K562 (cell line): Measurements from ENCODE around the gene NFYC. TPM values are rescaled to one million over a fixed set of nuclear protein-coding genes. Genes with fewer than 3 reads are reported as not detected.

Experiments
- BRD4 ChIP-seq: fragments of 200-600 bp; sonication (generic); IDR thresholded peaks from 2 replicates; pipeline ENCODE4 v1.6.1; 2017; ENCODE audit warnings: inconsistent platforms
- BRD9 ChIP-seq: fragments of 450-650 bp; IDR thresholded peaks from 2 replicates; pipeline ENCODE4 v1.6.1; 2018; ENCODE audit warnings: low read depth; ENCODE audit not compliant: partially characterized antibody
- CC2D1A ChIP-seq: fragments of 450-650 bp; IDR thresholded peaks from 2 replicates; pipeline ENCODE4 v1.6.1; 2017; ENCODE audit warnings: mild to moderate bottlenecking
- CEBPB ChIP-seq: fragments of 450-650 bp; IDR thresholded peaks from 2 replicates; pipeline ENCODE4 v1.6.1; 2016; ENCODE audit warnings: missing genetic modification characterization, missing compliant biosample characterization
- FIP1L1 ChIP-seq: fragments of 200-400 bp; formaldehyde crosslinking; IDR thresholded peaks from 2 replicates; pipeline ENCODE4 v1.6.1; 2018; ENCODE audit warnings: mild to moderate bottlenecking, low read depth, low read length; ENCODE audit not compliant: poor library complexity, severe bottlenecking
- FOSL1 ChIP-seq: fragments of 200-800 bp; sonication (Bioruptor generic); conservative IDR thresholded peaks from 2 replicates; pipeline ENCODE4 v1.6.1; 2016; ENCODE audit warnings: missing genetic modification characterization, missing compliant biosample characterization
- GATA2 ChIP-seq: sonication (generic); formaldehyde crosslinking; IDR thresholded peaks from 2 replicates; pipeline ENCODE4 v1.4.0; 2020; ENCODE audit warnings: mild to moderate bottlenecking, missing genetic modification reagents
- HNRNPUL1 ChIP-seq: fragments of 200-400 bp; formaldehyde crosslinking; IDR thresholded peaks from 2 replicates; pipeline ENCODE4 v1.6.1; 2017; ENCODE audit warnings: low read length
- IFI16 ChIP-seq: fragments of 250-450 bp; sonication (Bioruptor Pico); IDR thresholded peaks from 2 replicates; pipeline ENCODE4 v2.1.2; 2022; ENCODE audit warnings: mild to moderate bottlenecking, inconsistent platforms
- MAFF ChIP-seq: IDR thresholded peaks from 2 replicates; pipeline ENCODE4 v1.6.1; 2012; ENCODE audit warnings: low read length, improper control_type of control experiment
- MBD2 ChIP-seq: sonication (generic); IDR thresholded peaks from 2 replicates; pipeline ENCODE4 v1.6.1; 2016; ENCODE audit warnings: low read depth, borderline replicate concordance
- MEIS2 ChIP-seq: fragments of 450-650 bp; IDR thresholded peaks from 2 replicates; pipeline ENCODE4 v1.6.1; 2014; ENCODE audit warnings: mild to moderate bottlenecking; ENCODE audit not compliant: partially characterized antibody
- MYC ChIP-seq, 2 experiments: fragments of 250-450 bp in 1 of 2; sonication (Bioruptor Pico) in 1 of 2; IDR thresholded peaks; 2 replicates each; pipeline versions ENCODE4 v1.5.1 to v1.6.1; 2012 to 2021; ENCODE audit warnings: low read depth in 2 of 2, borderline replicate concordance in 1 of 2, improper control_type of control experiment in 1 of 2, low read length in 1 of 2, mild to moderate bottlenecking in 1 of 2, moderate library complexity in 1 of 2
- NCOA4 ChIP-seq: fragments of 450-650 bp; IDR thresholded peaks from 2 replicates; pipeline ENCODE4 v1.6.1; 2018; ENCODE audit warnings: mild to moderate bottlenecking; ENCODE audit not compliant: partially characterized antibody
- NFATC3 ChIP-seq: fragments of 450-650 bp; IDR thresholded peaks from 2 replicates; pipeline ENCODE4 v1.6.1; 2017; ENCODE audit warnings: mild to moderate bottlenecking
- NR1H2 ChIP-seq: sonication (generic); formaldehyde crosslinking; IDR thresholded peaks from 2 replicates; pipeline ENCODE4 v1.4.0; 2020; ENCODE audit warnings: mild to moderate bottlenecking, missing genetic modification reagents
- NR2C1 ChIP-seq, 2 experiments: fragments of 450-650 bp; IDR thresholded peaks; 2 replicates each; pipeline ENCODE4 v1.6.1; 2017; ENCODE audit warnings: mild to moderate bottlenecking in 2 of 2, antibody characterized with exemption in 1 of 2, inconsistent platforms in 1 of 2, missing compliant biosample characterization in 1 of 2, missing genetic modification characterization in 1 of 2
- PYGO2 ChIP-seq: fragments of 450-650 bp; IDR thresholded peaks from 2 replicates; pipeline ENCODE4 v1.6.1; 2016; ENCODE audit warnings: mild to moderate bottlenecking, missing genetic modification characterization, moderate library complexity, missing compliant biosample characterization
- SMARCC2 ChIP-seq: fragments of 450-650 bp; IDR thresholded peaks from 2 replicates; pipeline ENCODE4 v1.6.1; 2017; ENCODE audit warnings: antibody characterized with exemption, moderate library complexity, mild to moderate bottlenecking, low read depth
- TARDBP ChIP-seq: fragments of 450-650 bp; IDR thresholded peaks from 2 replicates; pipeline ENCODE4 v1.6.1; 2016
- WHSC1 ChIP-seq: IDR thresholded peaks from one replicate; pipeline ENCODE4 v1.6.1; 2012; ENCODE audit warnings: low read length, control low read depth, inconsistent platforms
- ZKSCAN1 ChIP-seq: fragments of 150-350 bp; IDR thresholded peaks from 2 replicates; pipeline ENCODE4 v1.6.1; 2016; ENCODE audit warnings: low read depth, low read length
- ZNF24 ChIP-seq: fragments of 450-650 bp; IDR thresholded peaks from 2 replicates; pipeline ENCODE4 v1.6.1; 2016
- polyA plus RNA-seq, 8 experiments: library from polyadenylated mRNA; depleted of rRNA in 4 of 8; stranded (reverse) in 5 of 8; unstranded in 3 of 8; fragments of >200 nt; fragmentation: Nextera tagmentation in 2 of 8; fragmentation: Illumina TruSeq in 1 of 8; extraction: Ambion mirVana in 2 of 8; extraction: Trizol in 1 of 8; gene quantifications; 2 replicates each; pipeline versions ENCODE4 v1.2.1 to v1.2.3, GENCODE V29; 2011 to 2014; ENCODE audit warnings: inconsistent platforms in 1 of 8, missing spikeins in 1 of 8
- total RNA-seq, 7 experiments: library from RNA; depleted of rRNA in 6 of 7; stranded (reverse); fragments of >200 nt in 6 of 7; fragmentation: Illumina TruSeq in 2 of 7; extraction: Trizol in 2 of 7; gene quantifications; 2 replicates each; pipeline versions ENCODE4 v1.2.1 to v1.2.3, GENCODE V29; 2011 to 2021; ENCODE audit warnings: low replicate concordance in 1 of 7
- TF ChIP-seq, protein P1 (sequence below), 2 experiments: fragments of 450-650 bp; IDR thresholded peaks; 2 replicates each; pipeline ENCODE4 v1.6.1; 2016
- TF ChIP-seq, protein P2 (sequence below), 3 experiments: fragments of 200-800 bp in 1 of 3; sonication (Bioruptor generic) in 1 of 3; sonication (generic) in 1 of 3; formaldehyde crosslinking in 1 of 3; IDR thresholded peaks; 2 replicates each; pipeline versions ENCODE4 v1.6.1 to v1.8.0; 2016 to 2022; ENCODE audit warnings: mild to moderate bottlenecking in 2 of 3, missing compliant biosample characterization in 2 of 3, missing genetic modification characterization in 2 of 3, missing genetic modification reagents in 1 of 3
- TF ChIP-seq, protein P3 (sequence below): fragments of 200-800 bp; sonication (Bioruptor generic); IDR thresholded peaks from 2 replicates; pipeline ENCODE4 v1.6.1; 2017; ENCODE audit warnings: missing genetic modification characterization, missing compliant biosample characterization

The NFYC gene
- total and polyA plus RNA-seq, 9 of the 15 experiments (the other 6 are each of a cell fraction or from before 2014, with no cell fraction given): 4.8 to 59.8 (median 41.1) TPM

DNA sequence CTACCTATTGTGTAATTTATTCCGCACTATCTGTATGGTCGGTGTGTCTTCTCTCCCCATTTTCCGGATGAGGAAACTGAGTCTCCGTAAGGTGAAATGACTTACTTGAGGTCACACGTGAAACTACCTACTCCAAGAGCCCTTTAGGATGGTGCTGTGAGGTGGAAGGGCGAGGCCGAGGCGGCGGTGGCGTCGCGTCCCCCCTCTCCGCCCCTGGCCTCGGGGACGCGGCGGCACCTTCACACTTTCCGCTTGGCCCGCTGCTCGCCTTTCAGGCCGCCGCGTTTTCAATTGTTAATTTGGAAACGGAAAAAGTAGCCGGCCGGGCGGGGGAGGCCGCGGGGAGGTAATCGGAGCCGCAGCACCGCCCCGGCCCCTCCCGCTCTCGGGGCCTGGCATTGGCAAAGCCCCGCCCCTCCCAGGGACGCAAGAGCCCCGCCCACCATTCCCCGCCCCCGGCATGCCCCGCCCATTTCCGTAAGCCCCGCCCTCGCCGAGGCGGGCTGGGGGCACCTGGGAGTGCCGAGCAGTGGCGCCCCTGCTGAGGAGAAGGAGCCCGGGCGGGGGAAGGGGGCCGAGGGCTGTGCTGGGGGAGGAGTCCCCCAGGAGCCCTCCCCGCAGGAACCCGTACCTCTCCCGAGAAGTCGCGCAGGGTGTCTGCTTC lies 110.7 kb downstream of the NFYC start (continued):
- TF ChIP-seq NR2C1 (IDR thresholded peaks at IDR 0.05): no peak
- TF ChIP-seq NR2C1 (tag; IDR thresholded peaks at IDR 0.05): peak; percentile 24; the same call in 1 of the 2 replicates
- TF ChIP-seq, protein P1, sequence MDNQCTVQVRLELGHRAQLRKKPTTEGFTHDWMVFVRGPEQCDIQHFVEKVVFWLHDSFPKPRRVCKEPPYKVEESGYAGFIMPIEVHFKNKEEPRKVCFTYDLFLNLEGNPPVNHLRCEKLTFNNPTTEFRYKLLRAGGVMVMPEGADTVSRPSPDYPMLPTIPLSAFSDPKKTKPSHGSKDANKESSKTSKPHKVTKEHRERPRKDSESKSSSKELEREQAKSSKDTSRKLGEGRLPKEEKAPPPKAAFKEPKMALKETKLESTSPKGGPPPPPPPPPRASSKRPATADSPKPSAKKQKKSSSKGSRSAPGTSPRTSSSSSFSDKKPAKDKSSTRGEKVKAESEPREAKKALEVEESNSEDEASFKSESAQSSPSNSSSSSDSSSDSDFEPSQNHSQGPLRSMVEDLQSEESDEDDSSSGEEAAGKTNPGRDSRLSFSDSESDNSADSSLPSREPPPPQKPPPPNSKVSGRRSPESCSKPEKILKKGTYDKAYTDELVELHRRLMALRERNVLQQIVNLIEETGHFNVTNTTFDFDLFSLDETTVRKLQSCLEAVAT (IDR thresholded peaks at IDR 0.05): no peak; a peak in 1 of 4 replicates
- no peak for TF ChIP-seq FOSL1 (tag)
- peak; percentile 76 for TF ChIP-seq CEBPB (tag)
- TF ChIP-seq MBD2: 0 out of 2 replicates have a peak, but pooled peaks have one; percentile 14
- TF ChIP-seq MEIS2: no peak
- TF ChIP-seq, protein P2, sequence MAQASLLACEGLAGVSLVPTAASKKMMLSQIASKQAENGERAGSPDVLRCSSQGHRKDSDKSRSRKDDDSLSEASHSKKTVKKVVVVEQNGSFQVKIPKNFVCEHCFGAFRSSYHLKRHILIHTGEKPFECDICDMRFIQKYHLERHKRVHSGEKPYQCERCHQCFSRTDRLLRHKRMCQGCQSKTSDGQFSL (CRISPR knock-in tag; IDR thresholded peaks at IDR 0.05): no peak
- TF ChIP-seq, protein P2 (tag; IDR thresholded peaks at IDR 0.05): no peak
- TF ChIP-seq TARDBP: peak; percentile 65; the same call in 1 of the 2 replicates
- peak; percentile 22; the same call in 1 of the 2 replicates for TF ChIP-seq MYC (IDR thresholded peaks at IDR 0.05; ENCODE audit: low read depth, low read length)
- no peak for TF ChIP-seq MYC (CRISPR knock-in tag; IDR thresholded peaks at IDR 0.05; ENCODE audit: borderline replicate concordance, low read depth)
- no peak for TF ChIP-seq MAFF
- TF ChIP-seq ZKSCAN1: peak; percentile 46; the same call in 1 of the 2 replicates
- TF ChIP-seq BRD9: peak; percentile 59
- no peak for TF ChIP-seq SMARCC2
- TF ChIP-seq, protein P3, sequence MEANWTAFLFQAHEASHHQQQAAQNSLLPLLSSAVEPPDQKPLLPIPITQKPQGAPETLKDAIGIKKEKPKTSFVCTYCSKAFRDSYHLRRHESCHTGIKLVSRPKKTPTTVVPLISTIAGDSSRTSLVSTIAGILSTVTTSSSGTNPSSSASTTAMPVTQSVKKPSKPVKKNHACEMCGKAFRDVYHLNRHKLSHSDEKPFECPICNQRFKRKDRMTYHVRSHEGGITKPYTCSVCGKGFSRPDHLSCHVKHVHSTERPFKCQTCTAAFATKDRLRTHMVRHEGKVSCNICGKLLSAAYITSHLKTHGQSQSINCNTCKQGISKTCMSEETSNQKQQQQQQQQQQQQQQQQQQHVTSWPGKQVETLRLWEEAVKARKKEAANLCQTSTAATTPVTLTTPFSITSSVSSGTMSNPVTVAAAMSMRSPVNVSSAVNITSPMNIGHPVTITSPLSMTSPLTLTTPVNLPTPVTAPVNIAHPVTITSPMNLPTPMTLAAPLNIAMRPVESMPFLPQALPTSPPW (CRISPR knock-in tag): peak; percentile 97
- no peak for TF ChIP-seq WHSC1
- TF ChIP-seq BRD4: 0 out of 2 replicates have a peak, but pooled peaks have one; percentile 59
- TF ChIP-seq NR1H2 (CRISPR knock-in tag): 0 out of 2 replicates have a peak, but pooled peaks have one; percentile 78
- peak; percentile 69 for TF ChIP-seq NCOA4
- TF ChIP-seq IFI16 (CRISPR knock-in tag): no peak
- TF ChIP-seq PYGO2: 0 out of 2 replicates have a peak, but pooled peaks have one; percentile 33
- TF ChIP-seq GATA2 (CRISPR knock-in tag): no peak
- no peak for TF ChIP-seq HNRNPUL1
- TF ChIP-seq FIP1L1: no peak
- no peak for TF ChIP-seq NFATC3
- TF ChIP-seq ZNF24: peak; percentile 89
- 0 out of 2 replicates have a peak, but pooled peaks have one; percentile 20 for TF ChIP-seq CC2D1A
